GM12873 (cell line): Measurements from ENCODE around the gene EMILIN1.

Source experiments
- CTCF ChIP-seq: IDR thresholded peaks from 2 replicates; pipeline ENCODE4 v1.5.1; 2012; ENCODE audit warnings: low read depth, mild to moderate bottlenecking, moderate library complexity, low read length, control low read depth; ENCODE audit not compliant: insufficient read depth; ENCODE audit errors: missing control alignments

The EMILIN1 gene

GRCh38 chr2:27088634-27089033 is 10.2 kb downstream of the EMILIN1 start:
- TF ChIP-seq CTCF, result no peak

- TF ChIP-seq CTCF, result no peak
Observed at GRCh38 chr2:27089111-27089954, 10.9 kb downstream of the EMILIN1 start.

- no peak for TF ChIP-seq CTCF
Observed at GRCh38 chr2:27091746-27092695, 13.6 kb downstream of the EMILIN1 start.

GRCh38 chr2:27092696-27093429 is 14.4 kb downstream of the EMILIN1 start:
- no peak for TF ChIP-seq CTCF

- TF ChIP-seq CTCF, result no peak
Observed at GRCh38 chr2:27093430-27094352, 15.3 kb downstream of the EMILIN1 start.

GRCh38 chr2:27094353-27094984 is 16.1 kb downstream of the EMILIN1 start:
- TF ChIP-seq CTCF, result no peak
